AG09309 (cell line): ENCODE measurements around the gene MMP28.

Experiments used
- DNase-seq: peaks from one replicate; pipeline ENCODE4 v3.0.0-alpha.2; 2010; ENCODE audit warnings: low read depth
- H3K4me3 ChIP-seq: 2 replicates; pipeline ENCODE4 v1.5.1; 2011; ENCODE audit warnings: mild to moderate bottlenecking, low read depth, low read length, moderate library complexity; ENCODE audit not compliant: control insufficient read depth
- CTCF ChIP-seq: IDR thresholded peaks from 2 replicates; pipeline ENCODE4 v1.5.1; 2011; ENCODE audit warnings: mild to moderate bottlenecking, low read depth, low read length, inconsistent platforms; ENCODE audit not compliant: insufficient read depth, control insufficient read depth; ENCODE audit errors: missing control alignments

MMP28 gene

GRCh38 chr17:35793257-35793656 is 2.2 kb downstream of the MMP28 start:
- no peak overlapping the region for H3K4me3 ChIP-seq
- TF ChIP-seq CTCF, result no peak
- no peak for DNase-seq

GRCh38 chr17:35791681-35792350 is 3.6 kb downstream of the MMP28 start:
- no peak for DNase-seq
- H3K4me3 ChIP-seq, result no peak overlapping the region
- no peak for TF ChIP-seq CTCF

DNA sequence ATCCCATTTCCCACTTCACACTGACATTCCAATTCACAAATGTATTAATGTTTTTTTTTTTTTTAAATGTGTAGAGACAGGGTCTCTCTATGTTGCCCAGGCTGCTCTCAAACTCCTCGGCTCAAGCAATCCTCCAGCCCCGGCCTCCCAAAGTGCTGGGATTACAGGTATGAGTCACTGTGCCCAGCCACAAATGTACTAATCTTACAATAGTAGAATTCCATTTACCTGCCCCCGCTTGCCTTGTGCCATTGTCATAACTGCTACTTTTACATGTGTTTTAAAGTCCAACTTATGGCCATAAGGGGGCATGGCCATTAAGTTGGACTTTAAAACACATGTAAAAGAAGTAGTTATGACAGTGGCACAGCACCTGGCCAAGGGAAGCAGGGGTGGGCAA is 4.6 kb downstream of the MMP28 start:
- no peak for TF ChIP-seq CTCF
- no peak for DNase-seq
- H3K4me3 ChIP-seq, result no peak overlapping the region

- no peak for TF ChIP-seq CTCF
Measured at GRCh38 chr17:35788477-35789368, 6.7 kb downstream of the MMP28 start.

GRCh38 chr17:35786941-35787432 is 8.5 kb downstream of the MMP28 start:
- TF ChIP-seq CTCF, result no peak
- no peak for DNase-seq
- no peak overlapping the region for H3K4me3 ChIP-seq

More at GRCh38 chr17:35788477-35789368, 6.7 kb downstream of the MMP28 start:
- H3K4me3 ChIP-seq, result no peak overlapping the region
- DNase-seq, result no peak

GRCh38 chr17:35784895-35785294 is 10.5 kb downstream of the MMP28 start:
- TF ChIP-seq CTCF, result no peak
- H3K4me3 ChIP-seq, result no peak overlapping the region
- DNase-seq, result no peak
